Activated CD4-positive, CD25-positive, alpha-beta regulatory T cell (primary cell): ENCODE data around the gene CENPB.

ENCODE experiments used
- DNase-seq, 4 experiments: peaks; one replicate each; lab custom pipeline; 2025; lab: John Stamatoyannopoulos, UW

Gene CENPB

GRCh38 chr20:3766422-3767109 is 20.0 kb downstream of the CENPB start:
- no peak for DNase-seq

DNA sequence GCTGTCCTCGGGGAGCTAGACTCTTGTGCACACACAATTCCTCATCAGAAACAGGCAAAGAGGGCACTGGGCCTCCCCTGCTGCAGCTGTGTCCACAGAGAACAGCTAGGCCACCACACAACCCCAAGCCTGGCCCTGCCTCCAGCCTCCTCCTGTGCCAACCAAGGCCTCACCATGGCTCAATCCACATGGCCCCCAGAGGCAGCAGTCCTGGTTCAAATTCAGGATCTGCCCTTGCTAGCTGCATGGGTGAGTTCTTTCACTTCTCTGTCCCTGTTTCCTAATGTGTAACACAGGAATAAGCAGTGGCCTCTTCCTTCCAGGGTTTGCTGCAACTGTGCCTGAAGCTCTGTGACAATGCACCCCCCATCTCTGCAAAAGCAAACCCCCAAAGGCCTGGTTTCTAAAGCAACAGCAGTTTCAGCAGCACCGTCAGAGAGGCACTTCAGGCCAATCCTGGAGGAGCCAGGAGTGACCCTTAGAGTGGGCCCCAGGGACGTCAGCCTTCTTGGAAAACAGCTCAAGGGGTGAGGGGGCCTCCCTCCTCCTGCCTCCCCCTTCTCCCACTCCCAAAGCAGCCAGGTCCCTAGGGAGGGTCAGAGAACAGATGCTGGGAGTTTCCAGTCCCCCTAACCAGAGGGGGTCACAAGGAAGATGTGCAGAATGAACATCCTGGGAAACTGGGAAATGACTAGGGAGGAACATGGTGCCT is 21.2 kb downstream of the CENPB start:
- DNase-seq = no peak

DNA sequence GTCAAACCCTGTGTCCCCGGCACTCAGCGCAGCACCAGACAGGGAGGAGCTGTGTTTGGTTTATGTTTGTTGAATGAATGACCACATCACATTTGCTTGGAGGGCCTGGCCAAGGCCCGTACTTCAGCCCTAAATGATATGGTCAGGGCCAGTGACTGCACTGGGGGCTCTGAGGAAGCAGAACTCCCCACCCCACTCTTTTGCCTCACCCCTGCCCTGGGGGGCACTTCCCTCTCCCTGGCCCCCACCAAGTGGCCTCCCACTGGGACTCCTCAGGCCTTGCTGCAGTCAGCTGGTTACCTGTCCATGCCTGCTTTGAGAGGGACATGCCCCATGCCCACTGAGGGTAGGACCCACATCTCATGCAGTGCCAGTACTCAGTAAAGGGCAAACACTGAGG is 21.9 kb downstream of the CENPB start:
- no peak for DNase-seq

DNA sequence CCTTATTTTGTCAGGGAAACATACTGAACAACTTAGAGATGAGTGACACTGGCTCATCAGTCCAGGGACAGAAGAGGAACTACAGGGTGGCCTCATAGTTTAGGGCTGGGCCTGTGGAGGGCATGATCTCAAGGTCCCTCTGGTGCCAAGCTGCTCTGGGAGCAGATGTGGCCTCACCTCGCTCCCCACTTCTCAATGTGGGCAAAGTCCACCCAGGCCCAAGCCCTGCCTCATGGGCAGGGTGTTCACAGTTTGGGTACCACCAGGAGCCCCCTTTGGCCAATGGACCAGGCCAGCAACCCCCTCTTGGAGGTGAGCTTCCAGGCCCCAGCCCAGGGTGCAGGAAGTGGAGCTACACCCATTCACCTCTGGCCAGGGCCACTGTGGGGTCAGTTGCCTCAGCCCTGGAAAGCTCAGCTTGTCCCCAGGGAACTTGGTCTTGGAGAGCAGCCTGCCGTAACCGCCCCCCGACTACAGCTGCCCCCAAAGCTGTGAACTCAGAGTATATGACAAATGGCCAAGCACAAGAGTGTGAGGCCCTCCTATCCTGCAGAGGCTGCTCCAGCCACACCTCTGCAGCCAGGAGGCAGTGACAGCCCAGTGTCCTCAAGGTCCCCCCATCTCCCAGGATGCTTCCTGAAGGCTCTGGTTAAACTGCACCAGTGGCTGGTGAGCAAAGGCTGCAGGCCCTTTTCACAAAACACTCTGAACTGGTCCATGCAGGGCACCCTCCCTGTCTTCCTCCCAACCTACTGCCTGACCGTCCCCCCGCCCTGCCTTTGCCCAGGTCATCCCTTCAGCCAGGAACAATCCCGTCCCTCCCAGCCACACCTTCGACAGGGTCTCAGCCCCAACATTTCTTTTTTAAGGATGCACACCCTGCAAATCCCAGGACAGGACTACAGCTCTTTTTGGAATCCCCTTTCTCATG is 22.6 kb downstream of the CENPB start:
- DNase-seq = no peak

DNA sequence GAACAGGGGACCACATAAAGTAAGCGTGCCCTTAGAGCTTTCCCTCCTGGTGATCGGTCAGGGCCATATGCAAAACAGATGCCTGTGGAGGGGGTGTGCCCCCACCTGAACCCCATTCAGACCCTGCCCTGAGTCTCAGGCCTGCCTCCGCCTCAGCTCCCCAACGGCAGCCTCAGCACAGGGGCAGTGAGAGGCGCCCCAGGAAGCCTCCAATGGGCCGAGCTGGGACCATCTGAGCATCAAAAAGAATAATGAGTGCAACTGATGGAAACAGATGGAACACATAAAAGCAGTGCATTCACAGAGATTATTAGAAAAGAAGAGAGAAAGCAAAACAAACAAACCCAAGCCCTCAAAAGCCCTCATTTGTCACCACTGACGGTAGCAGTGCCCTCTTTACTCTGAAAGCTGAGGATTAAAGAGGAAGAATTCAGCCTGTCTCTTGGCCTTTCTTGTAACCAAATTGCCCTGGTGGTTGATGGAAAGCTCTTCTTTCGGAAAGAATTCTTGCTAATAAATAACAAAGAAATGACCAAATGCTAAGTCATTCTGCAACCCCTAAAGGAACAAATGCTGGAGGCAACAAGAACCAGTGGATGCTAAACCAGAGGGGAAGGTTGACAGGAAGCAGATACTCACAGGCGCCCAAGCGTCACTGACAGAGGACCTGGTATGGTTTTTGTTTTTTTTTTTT is 25.7 kb downstream of the CENPB start:
- DNase-seq = no peak

DNA sequence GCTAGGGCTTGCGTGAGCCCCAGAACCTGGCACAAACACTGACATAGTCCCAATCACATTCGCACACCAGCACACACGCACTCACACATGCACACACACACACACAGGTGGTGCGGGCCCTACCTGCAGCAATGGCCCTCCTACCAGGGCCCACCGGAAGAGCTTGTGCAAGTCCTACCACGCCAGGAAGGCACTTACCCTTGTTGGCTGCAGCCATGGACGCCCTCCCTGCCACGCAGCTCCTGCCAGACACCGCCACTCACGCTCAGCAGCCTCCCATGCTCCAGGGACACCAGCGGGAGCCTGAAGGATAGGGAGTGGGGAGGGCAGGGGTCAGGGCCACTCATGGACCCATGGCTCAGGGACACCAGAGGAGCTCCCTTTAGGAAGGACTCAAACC is 26.7 kb downstream of the CENPB start:
- no peak for DNase-seq

GRCh38 chr20:3759316-3759823 is 27.2 kb downstream of the CENPB start:
- no peak for DNase-seq

GRCh38 chr20:3758566-3758965 is 28.0 kb downstream of the CENPB start:
- DNase-seq = no peak

DNA sequence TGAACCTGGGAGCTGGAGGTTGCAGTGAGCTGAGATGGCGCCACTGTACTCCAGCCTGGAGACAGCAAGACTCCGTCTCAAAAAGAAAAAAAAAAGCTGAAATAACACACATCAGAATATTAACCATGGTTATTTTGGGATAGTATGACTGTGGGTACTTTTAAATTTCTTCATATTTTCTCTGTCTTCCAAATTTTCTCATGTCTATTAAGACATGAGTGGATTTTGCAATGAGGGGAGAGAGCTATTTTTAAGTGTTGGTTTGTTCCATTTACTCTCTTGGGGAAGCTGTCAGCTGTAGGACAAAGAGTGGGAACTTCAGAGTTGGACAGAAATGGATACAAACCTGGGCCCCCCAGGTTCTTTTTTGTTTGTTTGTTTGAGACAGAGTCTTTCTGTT is 29.3 kb downstream of the CENPB start:
- no peak for DNase-seq

DNA sequence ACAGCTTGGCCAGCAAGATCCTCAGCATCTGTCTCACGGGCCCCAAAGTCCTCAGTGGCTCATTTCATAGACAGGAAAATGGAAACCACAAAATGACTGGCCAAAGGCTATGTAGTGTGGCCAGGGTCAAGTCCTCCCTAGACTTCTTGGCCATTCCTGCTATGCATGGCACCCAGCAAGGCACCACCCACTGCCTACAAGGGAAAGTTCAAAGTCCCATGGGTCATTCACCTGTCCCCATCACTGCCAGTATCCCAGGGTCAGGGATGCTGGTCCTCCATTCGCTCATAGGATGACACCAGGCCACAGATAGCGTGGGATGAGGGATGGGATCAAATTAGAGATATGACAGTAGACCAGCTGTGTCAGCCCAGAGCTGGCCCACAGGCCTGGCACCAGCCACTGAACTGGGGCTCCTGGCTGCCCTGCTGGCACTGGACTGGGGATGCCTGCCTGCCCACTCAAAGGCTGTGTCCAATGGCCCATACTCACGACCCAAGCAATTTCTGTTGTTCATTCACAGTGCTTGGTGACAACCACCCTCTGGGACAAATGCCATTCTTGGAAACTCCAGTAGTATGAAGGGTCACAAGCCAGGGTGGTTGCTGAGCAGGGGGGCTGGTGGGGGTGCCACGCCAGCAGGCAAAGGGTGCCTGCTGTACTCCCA is 30.6 kb downstream of the CENPB start:
- no peak for DNase-seq

GRCh38 chr20:3755269-3755668 is 31.3 kb downstream of the CENPB start:
- DNase-seq = no peak

DNA sequence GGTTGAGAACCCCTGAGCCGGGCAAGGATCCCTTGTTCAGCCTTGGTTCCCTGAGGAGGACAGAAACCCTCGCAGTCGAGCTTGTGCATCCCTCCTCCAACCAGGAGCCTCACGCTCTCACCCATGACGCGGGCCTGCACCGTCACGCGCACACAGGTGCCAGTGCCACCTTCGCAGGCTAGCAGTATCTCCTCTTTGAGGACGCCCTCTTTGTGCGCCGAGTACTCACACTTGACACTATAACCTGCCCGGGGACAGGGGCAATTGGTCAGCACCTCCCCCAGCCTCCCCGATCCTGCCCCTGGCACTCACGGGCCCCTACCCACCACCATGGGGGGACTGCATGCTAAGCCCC is 32.3 kb downstream of the CENPB start:
- DNase-seq = no peak

DNA sequence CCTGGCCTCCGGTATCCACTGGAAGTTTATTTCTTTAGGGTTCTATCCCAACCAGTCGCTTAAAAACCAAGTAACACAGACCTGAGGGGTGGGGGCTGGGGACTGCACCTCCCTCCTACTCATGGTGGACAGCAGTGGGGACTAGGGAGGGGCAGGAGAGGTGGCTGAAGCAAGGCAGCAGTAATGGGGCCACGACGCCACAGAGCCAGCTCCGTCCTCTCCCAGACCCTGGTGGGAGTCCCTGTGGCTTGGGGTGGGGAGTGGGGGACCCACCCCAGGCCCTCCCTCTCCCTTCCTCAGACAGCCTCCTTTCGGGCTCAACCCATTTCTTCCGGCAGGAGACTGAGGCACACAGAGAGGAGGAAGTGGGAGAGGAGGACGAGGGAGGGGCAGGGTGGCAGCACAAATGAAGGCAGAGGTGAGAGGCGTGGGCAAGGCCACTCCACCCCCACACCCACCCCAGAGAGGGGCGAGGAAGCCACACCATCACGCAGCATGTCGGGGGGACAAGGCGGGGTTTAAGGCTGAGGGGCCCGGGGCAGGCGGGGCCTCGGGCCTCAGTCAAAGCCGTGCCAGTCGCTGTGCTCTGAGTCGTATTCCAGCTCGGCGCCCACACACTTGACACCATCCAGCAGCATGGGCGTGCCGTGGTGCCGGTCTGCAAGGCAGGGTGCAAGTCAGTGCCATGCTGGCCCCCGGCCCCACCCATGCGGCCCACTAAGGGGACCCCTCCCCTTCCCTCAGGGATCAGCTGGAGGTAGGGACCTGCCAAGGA is 32.9 kb downstream of the CENPB start:
- no peak for DNase-seq

DNA sequence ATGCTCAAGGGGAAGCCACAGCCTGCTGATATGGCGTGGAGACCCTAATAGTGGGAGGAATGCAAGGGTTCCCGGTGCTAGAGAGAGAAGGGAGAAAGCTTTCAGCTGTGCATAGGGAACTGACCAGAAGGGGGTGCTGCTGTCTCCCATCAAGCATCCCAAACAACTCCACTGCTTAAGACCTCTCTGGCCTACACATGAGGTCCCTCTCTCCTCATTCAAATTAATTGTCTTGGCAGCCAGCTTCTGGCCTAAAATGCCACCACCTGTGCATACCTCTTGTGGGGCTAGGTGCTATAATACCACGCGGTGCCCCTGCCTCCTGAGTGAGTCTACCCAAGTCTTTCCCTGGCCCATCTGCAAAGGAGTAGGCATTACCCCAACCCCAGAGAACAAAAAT is 33.4 kb downstream of the CENPB start:
- peak in 3 of 4 experiments; percentile 17 to 24 (median 18) for DNase-seq

DNA sequence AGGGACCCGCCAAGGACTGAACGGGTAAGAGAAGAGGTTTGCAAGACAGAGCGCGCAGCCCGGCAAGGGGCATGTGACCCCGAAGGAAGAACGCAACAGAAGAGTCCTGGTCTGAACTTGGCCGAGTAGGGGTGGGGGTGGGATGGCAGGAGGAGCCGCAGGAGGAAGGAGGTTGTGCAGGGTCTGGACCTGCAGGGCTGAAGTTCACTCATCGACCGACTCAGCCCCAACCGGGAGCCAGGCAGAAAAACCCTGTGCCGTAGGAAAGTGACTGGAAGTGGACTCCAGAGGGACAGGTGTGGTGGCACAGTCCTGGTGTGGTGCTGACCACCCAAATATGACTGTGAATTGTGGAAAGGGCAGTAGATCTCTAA is 34.2 kb downstream of the CENPB start:
- DNase-seq = no peak

DNA sequence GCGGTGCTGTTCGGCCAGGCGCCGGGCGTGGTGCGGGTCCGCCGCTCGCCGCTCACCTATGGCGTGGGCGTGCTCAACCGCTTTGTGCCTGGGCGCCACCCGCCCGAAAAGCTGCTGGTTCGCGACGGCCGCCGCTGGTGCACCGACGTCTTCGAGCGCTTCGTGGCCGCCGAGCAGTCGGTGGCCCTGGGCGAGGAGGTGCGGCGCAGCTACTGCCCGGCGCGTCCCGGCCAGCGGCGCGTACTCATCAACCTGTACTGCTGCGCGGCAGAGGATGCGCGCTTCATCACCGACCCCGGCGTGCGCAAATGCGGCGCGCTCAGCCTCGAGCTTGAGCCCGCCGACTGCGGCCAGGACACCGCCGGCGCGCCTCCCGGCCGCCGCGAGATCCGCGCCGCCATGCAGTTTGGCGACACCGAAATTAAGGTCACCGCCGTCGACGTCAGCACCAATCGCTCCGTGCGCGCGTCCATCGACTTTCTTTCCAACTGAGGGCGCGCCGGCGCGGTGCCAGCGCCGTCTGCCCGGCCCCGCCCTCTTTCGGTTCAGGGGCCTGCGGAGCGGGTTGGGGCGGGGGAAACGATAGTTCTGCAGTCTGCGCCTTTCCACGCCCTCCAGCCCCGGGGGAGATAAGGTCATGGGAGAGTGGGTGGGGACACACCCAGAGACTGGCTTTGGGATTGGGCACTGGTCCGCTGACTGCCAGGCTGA is 34.7 kb downstream of the CENPB start:
- DNase-seq = peak in 2 of 4 experiments; percentile 18 to 29

DNA sequence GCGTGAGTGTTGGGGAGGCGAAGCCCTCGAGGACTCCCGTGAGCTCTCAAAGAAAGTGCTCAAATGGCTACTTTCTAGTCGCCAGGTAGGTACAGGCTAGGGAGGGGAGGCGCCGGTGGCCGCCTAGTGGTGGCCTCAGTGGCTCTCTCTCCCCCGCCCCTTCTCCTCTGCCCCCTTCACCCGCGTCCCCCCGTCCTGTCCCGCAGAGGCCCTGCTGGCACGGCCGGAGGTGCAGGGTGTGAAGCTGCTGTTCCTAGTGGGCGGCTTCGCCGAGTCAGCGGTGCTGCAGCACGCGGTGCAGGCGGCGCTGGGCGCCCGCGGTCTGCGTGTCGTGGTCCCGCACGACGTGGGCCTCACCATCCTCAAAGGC is 35.2 kb downstream of the CENPB start:
- no peak for DNase-seq

DNA sequence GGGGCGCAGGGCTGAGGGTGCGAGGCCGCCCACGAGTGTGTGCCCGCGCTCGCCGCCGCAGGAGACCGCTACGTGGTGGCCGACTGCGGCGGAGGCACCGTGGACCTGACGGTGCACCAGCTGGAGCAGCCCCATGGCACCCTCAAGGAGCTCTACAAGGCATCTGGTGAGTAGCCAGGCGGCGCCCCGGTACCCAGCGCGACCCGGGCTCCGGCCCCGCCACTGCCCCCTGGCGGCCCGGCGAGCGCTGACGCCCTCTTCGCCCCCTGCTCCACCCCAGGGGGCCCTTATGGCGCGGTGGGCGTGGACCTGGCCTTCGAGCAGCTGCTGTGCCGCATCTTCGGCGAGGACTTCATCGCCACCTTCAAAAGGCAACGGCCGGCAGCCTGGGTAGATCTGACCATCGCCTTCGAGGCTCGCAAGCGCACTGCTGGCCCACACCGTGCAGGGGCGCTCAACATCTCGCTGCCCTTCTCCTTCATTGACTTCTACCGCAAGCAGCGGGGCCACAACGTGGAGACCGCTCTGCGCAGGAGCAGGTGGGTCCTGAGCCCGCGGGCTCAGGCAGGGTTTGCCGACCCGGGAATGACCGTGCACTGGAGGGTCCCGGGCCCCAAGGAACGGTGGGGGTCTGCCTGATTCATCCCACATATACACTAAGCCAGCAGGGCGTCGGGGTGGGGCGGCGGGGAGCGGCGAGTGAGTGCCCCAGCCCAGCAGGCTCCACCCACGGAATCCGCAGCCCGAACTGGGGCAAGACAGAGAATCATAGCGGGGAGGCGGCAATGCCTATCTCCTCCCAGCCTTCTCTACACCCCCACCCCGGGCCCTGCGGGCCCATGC is 36.6 kb downstream of the CENPB start:
- DNase-seq = peak in 1 of 4 experiments; percentile 13

DNA sequence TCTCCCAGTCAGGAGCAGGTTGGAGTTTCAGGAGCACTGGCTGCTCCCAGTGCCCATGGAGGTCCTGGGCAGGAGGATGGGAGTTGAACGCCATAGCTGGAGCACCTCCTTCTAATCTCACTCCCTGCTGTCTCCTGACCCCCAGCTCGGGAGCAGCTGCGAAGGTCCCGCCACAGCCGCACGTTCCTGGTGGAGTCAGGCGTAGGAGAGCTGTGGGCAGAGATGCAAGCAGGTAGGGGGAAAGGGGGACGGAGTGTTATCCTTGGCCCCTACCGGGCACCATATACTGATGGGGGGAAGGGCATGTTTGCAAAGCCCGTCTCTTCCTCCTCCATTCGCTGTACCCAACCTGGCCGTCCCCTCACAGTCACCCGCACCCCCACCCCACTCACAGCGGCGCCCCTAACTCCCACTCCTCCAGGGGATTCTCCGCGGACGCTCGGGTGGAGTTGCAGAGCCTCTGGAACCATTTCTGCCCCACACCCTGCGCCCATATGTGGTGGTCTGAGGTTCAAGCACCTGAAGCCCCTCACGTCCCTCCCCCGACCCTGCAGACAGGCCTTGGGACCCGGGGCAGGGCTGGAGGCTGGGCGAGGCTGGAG is 37.4 kb downstream of the CENPB start:
- no peak for DNase-seq
